GM12878 (cell line): Measurements from ENCODE around the gene EPHB1. TPM values are rescaled to one million over a fixed set of nuclear protein-coding genes. Genes with fewer than 3 reads are reported as not detected.

ENCODE experiments used
- ATAC-seq: fragments of 200-7000 bp; cut with Tn5 transposase; 3 replicates; pipeline ENCODE4 v1.9.1; 2020; ENCODE audit warnings: mild to moderate bottlenecking, moderate library complexity
- BruUV-seq: library from RNA; stranded (reverse); fragments of 400-500 nt; replicated peaks from 2 replicates; lab custom pipeline; 2021; lab: Mats Ljungman, UMichigan
- CTCF ChIA-PET: fragments of 300-600 bp; sonication (Branson Sonifier 250); formaldehyde crosslinking; extraction: SDS; loops from one replicate; lab custom pipeline; 2021; ENCODE audit warnings: inconsistent platforms; lab: Yijun Ruan, JAX
- POLR2A ChIA-PET: fragments of 350-600 bp; formaldehyde crosslinking; extraction: SDS; loops from one replicate; lab custom pipeline; 2021; ENCODE audit warnings: inconsistent platforms; lab: Charles Lee
- RAD21 ChIA-PET: fragments of 300-600 bp; sonication (Branson Sonifier 250); formaldehyde crosslinking; loops from one replicate; lab custom pipeline; 2023; ENCODE audit warnings: antibody characterized with exemption; ENCODE audit not compliant: unreplicated experiment; lab: Charles Lee
- SMC1A ChIA-PET: fragments of 300-600 bp; sonication (Branson Sonifier 250); formaldehyde crosslinking; loops from one replicate; lab custom pipeline; 2023; ENCODE audit not compliant: unreplicated experiment, uncharacterized antibody; lab: Charles Lee
- DNase-seq: peaks from one replicate; pipeline ENCODE4 v3.0.0-alpha.2; 2011; ENCODE audit warnings: low read depth, low spot score
- FAIRE-seq: peaks from 3 replicates; lab custom pipeline; 2011; peaks lifted over from hg19 to GRCh38; lab: Jason Lieb, UNC
- H2AFZ ChIP-seq: 2 replicates; pipeline ENCODE4 v1.6.0; 2011; ENCODE audit warnings: low read depth, low read length, control low read depth; ENCODE audit not compliant: control insufficient read depth
- H3K27ac ChIP-seq: 2 replicates; pipeline ENCODE4 v1.5.1; 2011; ENCODE audit warnings: control low read depth; ENCODE audit not compliant: control insufficient read depth, insufficient read depth
- H3K27me3 ChIP-seq, 2 experiments: replicated peaks in 1 of 2; 2 replicates each; pipeline versions ENCODE4 v1.6.0 to v1.6.1; 2011; ENCODE audit warnings: low read length in 1 of 2; ENCODE audit not compliant: control insufficient read depth in 2 of 2, insufficient read depth in 2 of 2
- H3K36me3 ChIP-seq, 2 experiments: 2 replicates each; pipeline ENCODE4 v1.5.1; 2011; ENCODE audit warnings: low read length in 1 of 2; ENCODE audit not compliant: control insufficient read depth in 2 of 2, insufficient read depth in 2 of 2
- H3K4me1 ChIP-seq: 2 replicates; pipeline ENCODE4 v1.6.1; 2011; ENCODE audit warnings: mild to moderate bottlenecking, low read length, moderate library complexity, mixed read lengths; ENCODE audit not compliant: control insufficient read depth, insufficient read depth
- H3K4me2 ChIP-seq: 2 replicates; pipeline ENCODE4 v1.6.0; 2011; ENCODE audit warnings: control low read depth; ENCODE audit not compliant: control insufficient read depth, insufficient read depth
- H3K4me3 ChIP-seq: fragments of 200-600 bp; sonication (generic); 2 replicates; pipeline ENCODE4 v1.5.1; 2016
- H3K79me2 ChIP-seq: 2 replicates; pipeline ENCODE4 v1.6.0; 2011; ENCODE audit warnings: low read length; ENCODE audit not compliant: control insufficient read depth, insufficient read depth
- H3K9ac ChIP-seq: 2 replicates; pipeline ENCODE4 v1.8.0; 2011; ENCODE audit warnings: low read length, control low read depth, mixed read lengths; ENCODE audit not compliant: control insufficient read depth, insufficient read depth
- H3K9me3 ChIP-seq: replicated peaks from 3 replicates; pipeline ENCODE4 v1.5.1; 2011; ENCODE audit warnings: mild to moderate bottlenecking, low read length; ENCODE audit not compliant: control insufficient read depth, insufficient read depth
- H4K20me1 ChIP-seq: 2 replicates; pipeline ENCODE4 v1.6.0; 2011; ENCODE audit not compliant: control insufficient read depth, insufficient read depth
- BACH1 ChIP-seq: fragments of 450-650 bp; IDR thresholded peaks from 2 replicates; pipeline ENCODE4 v1.6.1; 2017; ENCODE audit warnings: mild to moderate bottlenecking, borderline replicate concordance
- EED ChIP-seq: sonication (generic); IDR thresholded peaks from 2 replicates; pipeline ENCODE4 v1.6.1; 2016; ENCODE audit warnings: antibody characterized with exemption, low read depth
- LARP7 ChIP-seq: fragments of 450-650 bp; IDR thresholded peaks from 2 replicates; pipeline ENCODE4 v1.6.1; 2017; ENCODE audit warnings: mild to moderate bottlenecking
- NFYA ChIP-seq: IDR thresholded peaks from 2 replicates; pipeline ENCODE4 v1.6.1; 2011; ENCODE audit warnings: low read depth, mild to moderate bottlenecking, low read length, improper control_type of control experiment, borderline replicate concordance
- RELA ChIP-seq: fragments of 450-650 bp; IDR thresholded peaks from 2 replicates; pipeline ENCODE4 v1.8.0; 2014; ENCODE audit warnings: borderline replicate concordance; ENCODE audit not compliant: partially characterized antibody
- RUNX3 ChIP-seq: IDR thresholded peaks from 2 replicates; pipeline ENCODE4 v1.6.1; 2012; ENCODE audit warnings: low read length, inconsistent platforms
- SKIL ChIP-seq: fragments of 450-650 bp; IDR thresholded peaks from 2 replicates; pipeline ENCODE4 v1.6.1; 2017; ENCODE audit warnings: mild to moderate bottlenecking, low read depth, inconsistent platforms; ENCODE audit not compliant: poor library complexity, severe bottlenecking
- SREBF2 ChIP-seq: IDR thresholded peaks from 2 replicates; pipeline ENCODE4 v1.6.1; 2012; ENCODE audit warnings: mild to moderate bottlenecking, low read length
- SUPT20H ChIP-seq: IDR thresholded peaks from 2 replicates; pipeline ENCODE4 v1.6.1; 2011; ENCODE audit warnings: low read depth, mild to moderate bottlenecking, low read length, moderate library complexity, borderline replicate concordance; ENCODE audit not compliant: control insufficient read depth
- TARDBP ChIP-seq: IDR thresholded peaks from 2 replicates; pipeline ENCODE4 v1.6.1; 2016; ENCODE audit warnings: borderline replicate concordance
- TCF7 ChIP-seq: IDR thresholded peaks from 2 replicates; pipeline ENCODE4 v1.6.1; 2014; ENCODE audit warnings: antibody characterized with exemption, borderline replicate concordance
- YBX1 ChIP-seq: fragments of 450-650 bp; IDR thresholded peaks from 2 replicates; pipeline ENCODE4 v1.6.1; 2016; ENCODE audit warnings: antibody characterized with exemption
- ZBED1 ChIP-seq: IDR thresholded peaks from 2 replicates; pipeline ENCODE4 v1.6.1; 2016; ENCODE audit warnings: borderline replicate concordance
- ZZZ3 ChIP-seq: IDR thresholded peaks from 2 replicates; pipeline ENCODE4 v1.6.1; 2011; ENCODE audit warnings: low read depth; ENCODE audit not compliant: control insufficient read depth, insufficient read length
- WGBS: methylation state at CpG from one replicate; pipeline ENCODE4 v1.1.6; 2016; ENCODE audit warnings: low lambda C conversion rate; ENCODE audit not compliant: insufficient replicate concordance, insufficient coverage; ENCODE audit errors: missing lambda C conversion rate; 5-methylcytosine and 5-hydroxymethylcytosine counted together
- in situ Hi-C: fragments of 300-500 bp; cut with MboI; formaldehyde crosslinking; loops from 9 replicates; pipeline ENCODE4 v1.14.3; 2018; ENCODE audit warnings: mixed read lengths
- intact Hi-C: fragments of 100-400 bp; cut with micrococcal nuclease; formaldehyde crosslinking; loops from one replicate; pipeline ENCODE4 v1.14.2; 2022; ENCODE audit not compliant: unreplicated experiment
- polyA plus RNA-seq, 11 experiments: library from polyadenylated mRNA; depleted of rRNA in 4 of 11; unstranded in 6 of 11; stranded (reverse) in 5 of 11; fragments of >200 nt; fragmentation: Nextera tagmentation in 4 of 11; fragmentation: Illumina TruSeq in 1 of 11; extraction: Ambion mirVana in 4 of 11; extraction: Trizol in 1 of 11; gene quantifications; 1 replicate in 1 of 11; 2 replicates in 10 of 11; pipeline versions ENCODE4 v1.2.1 to v1.2.3, GENCODE V29; 2011 to 2016; ENCODE audit warnings: inconsistent platforms in 2 of 11, missing spikeins in 2 of 11, low read depth in 1 of 11
- total RNA-seq, 4 experiments: library from RNA; depleted of rRNA in 3 of 4; stranded (reverse); fragments of >200 nt in 3 of 4; fragmentation: Illumina TruSeq in 1 of 4; extraction: Trizol in 1 of 4; gene quantifications; 2 replicates each; pipeline versions ENCODE4 v1.2.1 to v1.2.3, GENCODE V29; 2013 to 2021
- TF ChIP-seq, protein P1 (sequence below): IDR thresholded peaks from 2 replicates; pipeline ENCODE4 v1.6.1; 2011; ENCODE audit warnings: low read depth, low read length, improper control_type of control experiment, borderline replicate concordance

EPHB1 gene
- total and polyA plus RNA-seq, 10 of the 15 experiments (the other 5 are each of a cell fraction or from before 2014, with no cell fraction given), result 0.33 to 23.8 (median 1.2) TPM

- no TSS peak for BruUV-seq
- ATAC-seq, result no peak
- H3K4me1 ChIP-seq, result no peaks in the 10 kb centered on the region
- no peak for DNase-seq
- H3K4me2 ChIP-seq, result no peak overlapping the region
- no peaks in the 10 kb centered on the region for H3K79me2 ChIP-seq
- ChIA-PET SMC1A (interaction anchor here (1.0 to 1.6 kb wide), 4 partner anchors 9 to 294 kb away, joined by 3 to 4 read pairs (median 3); no protein-coding TSS in a partner anchor), CTCF (interaction anchor here (2.2 kb wide), 1 partner anchor 88 kb away, joined by 5 read pairs; no protein-coding TSS in a partner anchor), RAD21 (interaction anchor here (1.2 kb wide), 1 partner anchor 286 kb away, joined by 3 read pairs; no protein-coding TSS in a partner anchor), POLR2A (interaction anchor here (0.6 kb wide), 1 partner anchor 103 kb away, joined by 5 read pairs; no protein-coding TSS in a partner anchor)
- TF ChIP-seq ZBED1 (no peak), EED (no peak), TARDBP (no peak), ZZZ3 (no peak)
- H3K36me3 ChIP-seq, result no peaks in the 10 kb centered on the region; a peak in 1 of 4 replicates
- H4K20me1 ChIP-seq, result no peaks in the 10 kb centered on the region
- no peak overlapping the region for H3K9ac ChIP-seq
- no peaks in the 10 kb centered on the region for H3K27me3 ChIP-seq
- in situ Hi-C loops (no loop called here), intact Hi-C loops (no loop called here)
- H2AFZ ChIP-seq, result no peak overlapping the region
- no peak overlapping the region for H3K27ac ChIP-seq
- H3K4me3 ChIP-seq, result no peak overlapping the region
- H3K9me3 ChIP-seq, result no peaks in the 10 kb centered on the region
- 20% methylated on average over 3 of the region's 3 CpGs for WGBS
- FAIRE-seq, result no peak
Observed at GRCh38 chr3:135084976-135085375, 289.9 kb downstream of the EPHB1 start.

- no peaks in the 10 kb centered on the region for H3K27me3 ChIP-seq
- H3K4me1 ChIP-seq, result no peaks in the 10 kb centered on the region
- H3K79me2 ChIP-seq, result no peaks in the 10 kb centered on the region
- H3K9ac ChIP-seq, result no peak overlapping the region
- no peaks in the 10 kb centered on the region for H4K20me1 ChIP-seq
- WGBS, result 15% methylated on average over 6 of the region's 6 CpGs
- no peak overlapping the region for H2AFZ ChIP-seq
- no peaks in the 10 kb centered on the region for H3K9me3 ChIP-seq
- FAIRE-seq, result no peak
- CTCF ChIA-PET, result no interaction called here
- intact Hi-C loops (no loop called here), in situ Hi-C loops (no loop called here)
- POLR2A ChIA-PET, result no interaction called here
- SMC1A ChIA-PET, result interaction anchor here (1.0 to 1.4 kb wide), 3 partner anchors 21 to 295 kb away, joined by 3 read pairs; no protein-coding TSS in a partner anchor
- no peak for DNase-seq
- no peak overlapping the region for H3K27ac ChIP-seq
- RAD21 ChIA-PET, result interaction anchor here (2.1 kb wide), 1 partner anchor 291 kb away, joined by 9 read pairs; the partner anchor contains the start of gene EPHB1
- H3K4me2 ChIP-seq, result no peak overlapping the region
- H3K36me3 ChIP-seq, result no peaks in the 10 kb centered on the region; a peak in 1 of 4 replicates
- no peak overlapping the region for H3K4me3 ChIP-seq
- no TSS peak for BruUV-seq
- no peak for ATAC-seq
- TF ChIP-seq YBX1 (no peak), NFYA (no peak), SKIL (no peak), TCF7 (no peak), RELA (no peak), LARP7 (no peak), BACH1 (no peak), SUPT20H (no peak), RUNX3 (no peak), SREBF2 (no peak)
- TF ChIP-seq, protein P1, sequence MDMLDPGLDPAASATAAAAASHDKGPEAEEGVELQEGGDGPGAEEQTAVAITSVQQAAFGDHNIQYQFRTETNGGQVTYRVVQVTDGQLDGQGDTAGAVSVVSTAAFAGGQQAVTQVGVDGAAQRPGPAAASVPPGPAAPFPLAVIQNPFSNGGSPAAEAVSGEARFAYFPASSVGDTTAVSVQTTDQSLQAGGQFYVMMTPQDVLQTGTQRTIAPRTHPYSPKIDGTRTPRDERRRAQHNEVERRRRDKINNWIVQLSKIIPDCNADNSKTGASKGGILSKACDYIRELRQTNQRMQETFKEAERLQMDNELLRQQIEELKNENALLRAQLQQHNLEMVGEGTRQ, result no peak
Observed at GRCh38 chr3:135085652-135086436, 290.8 kb downstream of the EPHB1 start.
